Trophoblast cell (in vitro differentiated cells and primary cell): ENCODE results near the gene NEK3.
"Not testable (repeated sequence)": the region's sequence is repeated elsewhere in the genome, so short reads cannot be mapped to it uniquely, and the experiment has no call there.

Experiments
- DNase-seq, 2 donors: peaks; one replicate each; pipeline ENCODE4 v3.0.0-alpha.2; 2016
- H2AFZ ChIP-seq: 2 replicates; pipeline ENCODE4 v1.6.1; 2013; ENCODE audit warnings: low read length, moderate library complexity, mild to moderate bottlenecking; ENCODE audit not compliant: insufficient read depth, poor library complexity
- H2AK5ac ChIP-seq: 2 replicates; pipeline ENCODE4 v1.6.1; 2013; ENCODE audit warnings: mild to moderate bottlenecking, low read length
- H2BK120ac ChIP-seq: 2 replicates; pipeline ENCODE4 v1.6.1; 2013; ENCODE audit warnings: low read length, mild to moderate bottlenecking, moderate library complexity; ENCODE audit not compliant: insufficient read depth, poor library complexity
- H2BK12ac ChIP-seq: 2 replicates; pipeline ENCODE4 v1.6.1; 2013; ENCODE audit warnings: mild to moderate bottlenecking, low read length, moderate library complexity
- H2BK5ac ChIP-seq: 2 replicates; pipeline ENCODE4 v1.6.1; 2013; ENCODE audit warnings: low read length, low read depth, moderate library complexity, mild to moderate bottlenecking; ENCODE audit not compliant: poor library complexity
- H3K14ac ChIP-seq: 2 replicates; pipeline ENCODE4 v1.6.1; 2013; ENCODE audit warnings: mild to moderate bottlenecking, low read length
- H3K18ac ChIP-seq: 2 replicates; pipeline ENCODE4 v1.6.1; 2013; ENCODE audit warnings: mild to moderate bottlenecking, low read length
- H3K23ac ChIP-seq: 2 replicates; pipeline ENCODE4 v1.6.1; 2013; ENCODE audit warnings: low read length
- H3K27ac ChIP-seq: 2 replicates; pipeline ENCODE4 v1.5.1; 2013; ENCODE audit warnings: low read depth, mild to moderate bottlenecking, inconsistent platforms, low read length, moderate library complexity
- H3K27me3 ChIP-seq: 2 replicates; pipeline ENCODE4 v1.6.1; 2013; ENCODE audit warnings: inconsistent platforms, mild to moderate bottlenecking, low read length, moderate library complexity; ENCODE audit not compliant: insufficient read depth
- H3K36me3 ChIP-seq, 2 experiments: 1 replicate in 1 of 2; 2 replicates in 1 of 2; pipeline ENCODE4 v1.6.1; 2013; ENCODE audit warnings: low read length in 2 of 2, mild to moderate bottlenecking in 2 of 2, moderate library complexity in 1 of 2; ENCODE audit not compliant: insufficient read depth in 2 of 2, control insufficient read depth in 1 of 2
- H3K4ac ChIP-seq: 2 replicates; pipeline ENCODE4 v1.6.1; 2013; ENCODE audit warnings: low read depth, mild to moderate bottlenecking, low read length, moderate library complexity
- H3K4me1 ChIP-seq, 2 experiments: 1 replicate in 1 of 2; 2 replicates in 1 of 2; pipeline ENCODE4 v1.6.1; 2013; ENCODE audit warnings: low read length in 2 of 2, mild to moderate bottlenecking in 2 of 2, moderate library complexity in 1 of 2; ENCODE audit not compliant: insufficient read depth in 2 of 2, control insufficient read depth in 1 of 2
- H3K4me2 ChIP-seq: 2 replicates; pipeline ENCODE4 v1.6.1; 2013; ENCODE audit warnings: inconsistent platforms, mild to moderate bottlenecking, low read length, moderate library complexity
- H3K4me3 ChIP-seq: 2 replicates; pipeline ENCODE4 v1.5.1; 2013; ENCODE audit warnings: mild to moderate bottlenecking, low read depth, low read length, inconsistent platforms
- H3K79me1 ChIP-seq: one replicate; pipeline ENCODE4 v1.6.1; 2013; ENCODE audit warnings: low read length
- H3K79me2 ChIP-seq: 2 replicates; pipeline ENCODE4 v1.6.1; 2013; ENCODE audit warnings: low read length, mild to moderate bottlenecking; ENCODE audit not compliant: control insufficient read depth, insufficient read depth, poor library complexity
- H3K9ac ChIP-seq: 2 replicates; pipeline ENCODE4 v1.6.1; 2013; ENCODE audit warnings: mild to moderate bottlenecking, low read length
- H3K9me3 ChIP-seq: 2 replicates; pipeline ENCODE4 v1.6.1; 2013; ENCODE audit warnings: low read depth, mild to moderate bottlenecking, control low read depth, inconsistent platforms, low read length; ENCODE audit not compliant: insufficient read depth
- H4K12ac ChIP-seq: 2 replicates; pipeline ENCODE4 v1.6.1; 2013; ENCODE audit warnings: low read depth, mild to moderate bottlenecking, low read length, moderate library complexity
- H4K8ac ChIP-seq: 2 replicates; pipeline ENCODE4 v1.6.1; 2013; ENCODE audit warnings: low read depth, mild to moderate bottlenecking, low read length, moderate library complexity
- H4K91ac ChIP-seq: one replicate; pipeline ENCODE4 v1.6.1; 2013; ENCODE audit warnings: low read depth, mild to moderate bottlenecking, low read length, moderate library complexity
- WGBS: extraction: QIAGEN DNeasy Blood & Tissue Kit; methylation state at CpG from one replicate; pipeline ENCODE4 v1.1.7; 2013; ENCODE audit warnings: missing lambda C conversion rate; ENCODE audit not compliant: insufficient read length, insufficient coverage; ENCODE audit errors: extremely low coverage; 5-methylcytosine and 5-hydroxymethylcytosine counted together

The NEK3 gene

GRCh38 chr13:52187029-52187423 is 27.6 kb upstream of the NEK3 start:
- H3K4me2 ChIP-seq, result no peak overlapping the region
- H4K91ac ChIP-seq, result no peak overlapping the region
- no peak for DNase-seq
- H3K4me1 ChIP-seq, result no peaks in the 10 kb centered on the region
- no peak overlapping the region for H2AFZ ChIP-seq
- H3K18ac ChIP-seq, result no peak overlapping the region
- no peak overlapping the region for H3K14ac ChIP-seq
- H3K4ac ChIP-seq, result no peak overlapping the region
- no peak overlapping the region for H3K4me3 ChIP-seq
- H3K27me3 ChIP-seq, result no peaks in the 10 kb centered on the region
- H3K36me3 ChIP-seq, result peaks cover 10 to 16% of the 10 kb centered on the region in 2 experiments
- WGBS, result no CpG with 5 or more reads among the region's 1 CpG
- H3K79me1 ChIP-seq, result no peaks in the 10 kb centered on the region
- H2BK120ac ChIP-seq, result no peak overlapping the region
- no peak overlapping the region for H2BK12ac ChIP-seq
- H4K8ac ChIP-seq, result no peak overlapping the region
- no peak overlapping the region for H3K27ac ChIP-seq
- H3K9me3 ChIP-seq, result no peaks in the 10 kb centered on the region
- no peak overlapping the region for H2AK5ac ChIP-seq
- H4K12ac ChIP-seq, result no peak overlapping the region
- H2BK5ac ChIP-seq, result no peak overlapping the region
- H3K9ac ChIP-seq, result no peak overlapping the region
- no peaks in the 10 kb centered on the region for H3K79me2 ChIP-seq
- H3K23ac ChIP-seq, result no peak overlapping the region

GRCh38 chr13:52181316-52181954 is 22.0 kb upstream of the NEK3 start:
- H2AFZ ChIP-seq, H3K4ac ChIP-seq, H3K4me2 ChIP-seq, H3K18ac ChIP-seq, H2AK5ac ChIP-seq, DNase-seq, H3K9me3 ChIP-seq, H3K27ac ChIP-seq, H4K12ac ChIP-seq, H3K4me1 ChIP-seq, H3K14ac ChIP-seq, H3K79me2 ChIP-seq, H2BK12ac ChIP-seq, H2BK120ac ChIP-seq, H4K8ac ChIP-seq, H3K4me3 ChIP-seq, H3K27me3 ChIP-seq, H3K23ac ChIP-seq, H4K91ac ChIP-seq, H2BK5ac ChIP-seq, H3K9ac ChIP-seq, H3K79me1 ChIP-seq: not testable (repeated sequence)
- WGBS, result no CpG with 5 or more reads among the region's 5 CpGs
- peaks cover 15 to 17% of the 10 kb centered on the region in 2 experiments for H3K36me3 ChIP-seq

GRCh38 chr13:52179925-52180324 is 20.5 kb upstream of the NEK3 start:
- Histone ChIP-seq H3K36me3 (peaks cover 12% of the 10 kb centered on the region in 2 experiments), H3K4me3 (no peak overlapping the region), H3K79me2 (no peaks in the 10 kb centered on the region), H4K91ac (no peak overlapping the region), H3K14ac (no peak overlapping the region), H2BK120ac (no peak overlapping the region), H2BK5ac (no peak overlapping the region), H3K9ac (no peak overlapping the region), H3K27me3 (no peaks in the 10 kb centered on the region), H3K4ac (no peak overlapping the region), H2BK12ac (no peak overlapping the region), H2AFZ (no peak overlapping the region), H3K4me2 (no peak overlapping the region), H3K79me1 (no peaks in the 10 kb centered on the region), H3K9me3 (no peaks in the 10 kb centered on the region), H4K12ac (no peak overlapping the region), H3K23ac (no peak overlapping the region), H4K8ac (no peak overlapping the region), H3K4me1 (no peaks in the 10 kb centered on the region), H3K18ac (no peak overlapping the region), H2AK5ac (no peak overlapping the region), H3K27ac (no peak overlapping the region)
- WGBS, result no CpG with 5 or more reads among the region's 2 CpGs
- no peak for DNase-seq

GRCh38 chr13:52177276-52177675 is 17.9 kb upstream of the NEK3 start:
- no peak overlapping the region for H4K8ac ChIP-seq
- H3K4me1 ChIP-seq, result no peaks in the 10 kb centered on the region
- H3K9ac ChIP-seq, result no peak overlapping the region
- no peaks in the 10 kb centered on the region for H3K9me3 ChIP-seq
- H3K14ac ChIP-seq, result no peak overlapping the region
- no peaks in the 10 kb centered on the region for H3K27me3 ChIP-seq
- H3K4ac ChIP-seq, result no peak overlapping the region
- no peak overlapping the region for H2AFZ ChIP-seq
- DNase-seq, result no peak
- H3K4me2 ChIP-seq, result no peak overlapping the region
- no peak overlapping the region for H4K12ac ChIP-seq
- H3K23ac ChIP-seq, result no peak overlapping the region
- no peak overlapping the region for H3K4me3 ChIP-seq
- H3K79me1 ChIP-seq, result no peaks in the 10 kb centered on the region
- no peak overlapping the region for H4K91ac ChIP-seq
- H2BK5ac ChIP-seq, result no peak overlapping the region
- H3K36me3 ChIP-seq, result peaks cover 7 to 10% of the 10 kb centered on the region in 2 experiments
- no peak overlapping the region for H3K18ac ChIP-seq
- H2BK120ac ChIP-seq, result no peak overlapping the region
- no peak overlapping the region for H3K27ac ChIP-seq
- no CpG with 5 or more reads among the region's 2 CpGs for WGBS
- H2AK5ac ChIP-seq, result no peak overlapping the region
- no peak overlapping the region for H2BK12ac ChIP-seq
- H3K79me2 ChIP-seq, result no peaks in the 10 kb centered on the region
